ENCODE results near the gene LPP. TPM values are rescaled to one million over a fixed set of nuclear protein-coding genes. Genes with fewer than 3 reads are reported as not detected.

The LPP gene
- total and polyA plus RNA-seq, 2 of the 13 experiments (the other 11 are each of a cell fraction or from before 2014, with no cell fraction given), result 19.2 to 29.9 TPM

- no peak for TF ChIP-seq SNAPC4 (CRISPR knock-in tag; IDR thresholded peaks at IDR 0.05)
Measured at GRCh38 chr3:188292251-188292650, 138.3 kb downstream of the LPP start (continued).

GRCh38 chr3:188292827-188293226 is 138.9 kb downstream of the LPP start:
- Histone ChIP-seq H3K27ac (ENCODE audit: extremely low read length, insufficient read depth, low read length) (no peak overlapping the region), H3K9ac (ENCODE audit: insufficient read depth, low read depth, low read length) (no peak overlapping the region), H2AFZ (ENCODE audit: low read length) (no peak overlapping the region), H3K4me2 (ENCODE audit: low read depth, low read length) (no peak overlapping the region), H3K4me1 (ENCODE audit: insufficient read depth, low read length) (peaks cover 86% of the 10 kb centered on the region), H3K4me3 (replicated peaks in 1 of 3; ENCODE audit: insufficient read depth in 1 of 3, low read depth in 2 of 3, low read length in 3 of 3) (no peak overlapping the region), H3K27me3 (ENCODE audit: control insufficient read depth in 1 of 2, insufficient read depth in 2 of 2, low read length in 2 of 2) (no peaks in the 10 kb centered on the region), H3K36me3 (replicated peaks in 1 of 2; ENCODE audit: control insufficient read depth in 1 of 2, insufficient read depth in 2 of 2, low read length in 2 of 2) (no peaks in the 10 kb centered on the region), H3K79me2 (ENCODE audit: insufficient read depth, low read length) (peaks cover 48% of the 10 kb centered on the region), H4K20me1 (ENCODE audit: insufficient read depth, low read length) (no peaks in the 10 kb centered on the region), H3K9me3 (ENCODE audit: low read length) (no peaks in the 10 kb centered on the region)
- ChIA-PET POLR2A (interaction anchor here (0.7 to 1.3 kb wide), 3 partner anchors 139 to 454 kb away, joined by 3 to 5 read pairs (median 3); no protein-coding TSS in a partner anchor), CTCF (ENCODE audit: low intra/inter-chr PET ratio, low total read pairs) (no interaction called here)
- in situ Hi-C loops (cut with HindIII; ENCODE audit: extremely low pct_ligation_motif_present, low pct_unique_long_range_greater_than_20kb) (loop anchor here (10.0 kb wide), 2 partner anchors 548 to 662 kb away; partner anchors contain the start of gene BCL6), intact Hi-C loops (cut with micrococcal nuclease; ENCODE audit: unreplicated experiment) (loop anchor here (5.0 kb wide), 1 partner anchor 454 kb away; no protein-coding TSS in a partner anchor)
- no peak for DNase-seq (ENCODE audit: low spot score)
- no peak for FAIRE-seq
- no peak for TF ChIP-seq GMEB2 (CRISPR knock-in tag; IDR thresholded peaks at IDR 0.05; ENCODE audit: low read depth)
- no peak for TF ChIP-seq ZNF232 (CRISPR knock-in tag; IDR thresholded peaks at IDR 0.05; ENCODE audit: borderline replicate concordance)
- TF ChIP-seq SNRNP70 (IDR thresholded peaks at IDR 0.05; ENCODE audit: low read depth, low read length), result no peak
- TF ChIP-seq PCBP1 (IDR thresholded peaks at IDR 0.05; ENCODE audit: borderline replicate concordance, low read depth, low read length), result no peak
- no peak for TF ChIP-seq ZNF552 (CRISPR knock-in tag; IDR thresholded peaks at IDR 0.05; ENCODE audit: borderline replicate concordance)
- TF ChIP-seq GABPA (IDR thresholded peaks at IDR 0.05; ENCODE audit: low read depth, low read length), result no peak
- no peak for TF ChIP-seq GABPA (CRISPR knock-in tag; IDR thresholded peaks at IDR 0.05; ENCODE audit: low read depth)
- no peak for TF ChIP-seq SMAD9 (CRISPR knock-in tag; IDR thresholded peaks at IDR 0.05)
- 99% methylated on average over 3 of the region's 3 CpGs for WGBS (ENCODE audit: low lambda C conversion rate)
- BruUV-seq (replicated peaks), result no TSS peak
- ATAC-seq, result no peak
